Measurements from ENCODE around the gene FANCD2. TPM values are rescaled to one million over a fixed set of nuclear protein-coding genes. Genes with fewer than 3 reads are reported as not detected.

The FANCD2 gene
- total and polyA plus RNA-seq, 2 experiments from 2014 or later: 61.5 to 71.6 TPM

DNA sequence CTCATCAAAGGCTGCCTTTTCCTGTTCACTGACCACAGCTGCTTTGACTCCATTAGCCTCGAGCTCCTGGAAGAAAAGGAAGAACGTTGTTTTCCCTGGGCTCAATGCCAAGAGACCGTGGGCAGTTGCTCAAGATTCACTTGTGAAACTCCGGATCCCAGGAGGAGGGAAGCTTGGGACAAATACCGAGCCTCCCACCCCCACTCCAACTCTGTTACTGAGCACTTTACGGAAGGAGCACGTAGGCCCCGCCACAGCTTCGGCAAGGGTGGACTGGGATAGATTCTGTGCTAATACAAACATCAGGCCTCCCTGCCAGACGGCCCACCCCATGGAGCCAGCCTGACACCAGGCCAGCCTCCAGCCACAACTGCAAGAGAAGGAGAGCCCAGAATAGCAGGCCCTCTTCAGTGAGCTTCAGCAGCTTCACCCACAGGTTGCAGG, 10.8 kb upstream of the FANCD2 start (continued):
- TF ChIP-seq JUNB (IDR thresholded peaks at IDR 0.05; ENCODE audit: unreplicated experiment): no peak
- TF ChIP-seq EZH2phosphoT487 (IDR thresholded peaks at IDR 0.05; ENCODE audit: unreplicated experiment): no peak
- TF ChIP-seq ZNF331 (CRISPR knock-in tag; IDR thresholded peaks at IDR 0.05; ENCODE audit: low read depth): no peak

DNA sequence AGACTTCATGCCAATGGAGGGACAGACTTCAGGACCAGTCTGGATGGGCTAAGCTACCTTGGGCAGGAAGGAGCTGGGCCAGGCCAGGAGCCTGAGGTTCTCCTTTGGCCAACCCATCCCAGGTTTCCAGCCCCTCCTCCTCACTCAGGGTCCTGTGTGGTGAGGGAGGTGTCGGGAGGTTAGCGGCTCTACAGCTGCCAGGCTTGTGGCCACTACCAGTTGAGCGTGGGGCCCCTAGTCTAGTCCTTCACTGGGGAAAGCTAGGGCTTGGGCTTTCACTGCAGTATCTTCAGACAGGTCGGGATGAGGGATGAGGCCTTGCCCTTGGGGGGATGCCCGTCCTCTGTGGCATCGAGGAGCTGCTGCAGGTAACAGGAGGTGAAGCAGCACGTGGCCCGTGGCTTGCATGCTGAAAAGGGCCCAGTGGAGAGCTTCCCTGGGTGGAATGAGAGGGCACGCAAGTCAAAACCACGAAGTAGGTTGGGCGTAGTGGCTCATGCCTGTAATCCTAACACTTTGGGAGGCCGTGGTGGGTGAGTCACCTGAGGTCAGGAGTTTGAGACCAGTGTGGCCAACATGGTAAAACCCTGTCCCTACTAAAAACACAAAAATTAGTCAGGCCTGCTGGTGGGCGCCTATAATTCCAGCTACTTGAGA, 8.5 kb upstream of the FANCD2 start:
- no peaks in the 10 kb centered on the region for H3K36me3 ChIP-seq (ENCODE audit: insufficient read depth)
- H3K9me2 ChIP-seq (ENCODE audit: insufficient read depth): no peaks in the 10 kb centered on the region
- H3F3A ChIP-seq (replicated peaks; ENCODE audit: low read depth): no peaks in the 10 kb centered on the region
- DNase-seq (ENCODE audit: low spot score): no peak
- no peak overlapping the region for H3K4me3 ChIP-seq
- no peak overlapping the region for H3K4me2 ChIP-seq
- H4K20me1 ChIP-seq (replicated peaks; ENCODE audit: insufficient read depth): no peaks in the 10 kb centered on the region
- H3K4me1 ChIP-seq (ENCODE audit: insufficient read depth): no peaks in the 10 kb centered on the region
- H3K4me1 Mint-ChIP-seq: no peaks in the 10 kb centered on the region
- no peaks in the 10 kb centered on the region for H3K79me2 ChIP-seq (replicated peaks; ENCODE audit: insufficient read depth)
- H3K27ac ChIP-seq (ENCODE audit: low read depth): no peak overlapping the region
- H3K27ac Mint-ChIP-seq: no peak overlapping the region
- H3K36me3 Mint-ChIP-seq (ENCODE audit: low read depth): peaks cover 6% of the 10 kb centered on the region; the same call in 2 of the 3 replicates
- H3K27me3 ChIP-seq (ENCODE audit: insufficient read depth): no peaks in the 10 kb centered on the region
- H3K27me3 Mint-ChIP-seq (ENCODE audit: insufficient read depth, low read depth, poor library complexity): peaks cover 6% of the 10 kb centered on the region
- no peak for ATAC-seq
- H3K9me3 Mint-ChIP-seq: no peaks in the 10 kb centered on the region
- no peak overlapping the region for H2AFZ ChIP-seq
- no peak overlapping the region for H3K4me3 Mint-ChIP-seq
- no peak for TF ChIP-seq NANOG (IDR thresholded peaks at IDR 0.05; ENCODE audit: borderline replicate concordance)
- TF ChIP-seq ZNF331 (CRISPR knock-in tag; IDR thresholded peaks at IDR 0.05; ENCODE audit: low read depth): no peak
- TF ChIP-seq STAT1 (IDR thresholded peaks at IDR 0.05; ENCODE audit: unreplicated experiment): no peak
- TF ChIP-seq, protein P1, sequence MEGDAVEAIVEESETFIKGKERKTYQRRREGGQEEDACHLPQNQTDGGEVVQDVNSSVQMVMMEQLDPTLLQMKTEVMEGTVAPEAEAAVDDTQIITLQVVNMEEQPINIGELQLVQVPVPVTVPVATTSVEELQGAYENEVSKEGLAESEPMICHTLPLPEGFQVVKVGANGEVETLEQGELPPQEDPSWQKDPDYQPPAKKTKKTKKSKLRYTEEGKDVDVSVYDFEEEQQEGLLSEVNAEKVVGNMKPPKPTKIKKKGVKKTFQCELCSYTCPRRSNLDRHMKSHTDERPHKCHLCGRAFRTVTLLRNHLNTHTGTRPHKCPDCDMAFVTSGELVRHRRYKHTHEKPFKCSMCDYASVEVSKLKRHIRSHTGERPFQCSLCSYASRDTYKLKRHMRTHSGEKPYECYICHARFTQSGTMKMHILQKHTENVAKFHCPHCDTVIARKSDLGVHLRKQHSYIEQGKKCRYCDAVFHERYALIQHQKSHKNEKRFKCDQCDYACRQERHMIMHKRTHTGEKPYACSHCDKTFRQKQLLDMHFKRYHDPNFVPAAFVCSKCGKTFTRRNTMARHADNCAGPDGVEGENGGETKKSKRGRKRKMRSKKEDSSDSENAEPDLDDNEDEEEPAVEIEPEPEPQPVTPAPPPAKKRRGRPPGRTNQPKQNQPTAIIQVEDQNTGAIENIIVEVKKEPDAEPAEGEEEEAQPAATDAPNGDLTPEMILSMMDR (conservative IDR thresholded peaks at IDR 0.05; ENCODE audit: low read depth in 2 of 2): no peak
- no peak for TF ChIP-seq POLR2AphosphoS5 (IDR thresholded peaks at IDR 0.05; ENCODE audit: low read depth)
- TF ChIP-seq, protein P2, sequence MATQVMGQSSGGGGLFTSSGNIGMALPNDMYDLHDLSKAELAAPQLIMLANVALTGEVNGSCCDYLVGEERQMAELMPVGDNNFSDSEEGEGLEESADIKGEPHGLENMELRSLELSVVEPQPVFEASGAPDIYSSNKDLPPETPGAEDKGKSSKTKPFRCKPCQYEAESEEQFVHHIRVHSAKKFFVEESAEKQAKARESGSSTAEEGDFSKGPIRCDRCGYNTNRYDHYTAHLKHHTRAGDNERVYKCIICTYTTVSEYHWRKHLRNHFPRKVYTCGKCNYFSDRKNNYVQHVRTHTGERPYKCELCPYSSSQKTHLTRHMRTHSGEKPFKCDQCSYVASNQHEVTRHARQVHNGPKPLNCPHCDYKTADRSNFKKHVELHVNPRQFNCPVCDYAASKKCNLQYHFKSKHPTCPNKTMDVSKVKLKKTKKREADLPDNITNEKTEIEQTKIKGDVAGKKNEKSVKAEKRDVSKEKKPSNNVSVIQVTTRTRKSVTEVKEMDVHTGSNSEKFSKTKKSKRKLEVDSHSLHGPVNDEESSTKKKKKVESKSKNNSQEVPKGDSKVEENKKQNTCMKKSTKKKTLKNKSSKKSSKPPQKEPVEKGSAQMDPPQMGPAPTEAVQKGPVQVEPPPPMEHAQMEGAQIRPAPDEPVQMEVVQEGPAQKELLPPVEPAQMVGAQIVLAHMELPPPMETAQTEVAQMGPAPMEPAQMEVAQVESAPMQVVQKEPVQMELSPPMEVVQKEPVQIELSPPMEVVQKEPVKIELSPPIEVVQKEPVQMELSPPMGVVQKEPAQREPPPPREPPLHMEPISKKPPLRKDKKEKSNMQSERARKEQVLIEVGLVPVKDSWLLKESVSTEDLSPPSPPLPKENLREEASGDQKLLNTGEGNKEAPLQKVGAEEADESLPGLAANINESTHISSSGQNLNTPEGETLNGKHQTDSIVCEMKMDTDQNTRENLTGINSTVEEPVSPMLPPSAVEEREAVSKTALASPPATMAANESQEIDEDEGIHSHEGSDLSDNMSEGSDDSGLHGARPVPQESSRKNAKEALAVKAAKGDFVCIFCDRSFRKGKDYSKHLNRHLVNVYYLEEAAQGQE (IDR thresholded peaks at IDR 0.05; ENCODE audit: unreplicated experiment): no peak
- no peak for TF ChIP-seq EZH2phosphoT487 (IDR thresholded peaks at IDR 0.05; ENCODE audit: unreplicated experiment)
- TF ChIP-seq EZH2 (IDR thresholded peaks at IDR 0.05; ENCODE audit: low read depth, unreplicated experiment): no peak
- no peak for TF ChIP-seq JUNB (IDR thresholded peaks at IDR 0.05; ENCODE audit: unreplicated experiment)
- TF ChIP-seq, protein P3, sequence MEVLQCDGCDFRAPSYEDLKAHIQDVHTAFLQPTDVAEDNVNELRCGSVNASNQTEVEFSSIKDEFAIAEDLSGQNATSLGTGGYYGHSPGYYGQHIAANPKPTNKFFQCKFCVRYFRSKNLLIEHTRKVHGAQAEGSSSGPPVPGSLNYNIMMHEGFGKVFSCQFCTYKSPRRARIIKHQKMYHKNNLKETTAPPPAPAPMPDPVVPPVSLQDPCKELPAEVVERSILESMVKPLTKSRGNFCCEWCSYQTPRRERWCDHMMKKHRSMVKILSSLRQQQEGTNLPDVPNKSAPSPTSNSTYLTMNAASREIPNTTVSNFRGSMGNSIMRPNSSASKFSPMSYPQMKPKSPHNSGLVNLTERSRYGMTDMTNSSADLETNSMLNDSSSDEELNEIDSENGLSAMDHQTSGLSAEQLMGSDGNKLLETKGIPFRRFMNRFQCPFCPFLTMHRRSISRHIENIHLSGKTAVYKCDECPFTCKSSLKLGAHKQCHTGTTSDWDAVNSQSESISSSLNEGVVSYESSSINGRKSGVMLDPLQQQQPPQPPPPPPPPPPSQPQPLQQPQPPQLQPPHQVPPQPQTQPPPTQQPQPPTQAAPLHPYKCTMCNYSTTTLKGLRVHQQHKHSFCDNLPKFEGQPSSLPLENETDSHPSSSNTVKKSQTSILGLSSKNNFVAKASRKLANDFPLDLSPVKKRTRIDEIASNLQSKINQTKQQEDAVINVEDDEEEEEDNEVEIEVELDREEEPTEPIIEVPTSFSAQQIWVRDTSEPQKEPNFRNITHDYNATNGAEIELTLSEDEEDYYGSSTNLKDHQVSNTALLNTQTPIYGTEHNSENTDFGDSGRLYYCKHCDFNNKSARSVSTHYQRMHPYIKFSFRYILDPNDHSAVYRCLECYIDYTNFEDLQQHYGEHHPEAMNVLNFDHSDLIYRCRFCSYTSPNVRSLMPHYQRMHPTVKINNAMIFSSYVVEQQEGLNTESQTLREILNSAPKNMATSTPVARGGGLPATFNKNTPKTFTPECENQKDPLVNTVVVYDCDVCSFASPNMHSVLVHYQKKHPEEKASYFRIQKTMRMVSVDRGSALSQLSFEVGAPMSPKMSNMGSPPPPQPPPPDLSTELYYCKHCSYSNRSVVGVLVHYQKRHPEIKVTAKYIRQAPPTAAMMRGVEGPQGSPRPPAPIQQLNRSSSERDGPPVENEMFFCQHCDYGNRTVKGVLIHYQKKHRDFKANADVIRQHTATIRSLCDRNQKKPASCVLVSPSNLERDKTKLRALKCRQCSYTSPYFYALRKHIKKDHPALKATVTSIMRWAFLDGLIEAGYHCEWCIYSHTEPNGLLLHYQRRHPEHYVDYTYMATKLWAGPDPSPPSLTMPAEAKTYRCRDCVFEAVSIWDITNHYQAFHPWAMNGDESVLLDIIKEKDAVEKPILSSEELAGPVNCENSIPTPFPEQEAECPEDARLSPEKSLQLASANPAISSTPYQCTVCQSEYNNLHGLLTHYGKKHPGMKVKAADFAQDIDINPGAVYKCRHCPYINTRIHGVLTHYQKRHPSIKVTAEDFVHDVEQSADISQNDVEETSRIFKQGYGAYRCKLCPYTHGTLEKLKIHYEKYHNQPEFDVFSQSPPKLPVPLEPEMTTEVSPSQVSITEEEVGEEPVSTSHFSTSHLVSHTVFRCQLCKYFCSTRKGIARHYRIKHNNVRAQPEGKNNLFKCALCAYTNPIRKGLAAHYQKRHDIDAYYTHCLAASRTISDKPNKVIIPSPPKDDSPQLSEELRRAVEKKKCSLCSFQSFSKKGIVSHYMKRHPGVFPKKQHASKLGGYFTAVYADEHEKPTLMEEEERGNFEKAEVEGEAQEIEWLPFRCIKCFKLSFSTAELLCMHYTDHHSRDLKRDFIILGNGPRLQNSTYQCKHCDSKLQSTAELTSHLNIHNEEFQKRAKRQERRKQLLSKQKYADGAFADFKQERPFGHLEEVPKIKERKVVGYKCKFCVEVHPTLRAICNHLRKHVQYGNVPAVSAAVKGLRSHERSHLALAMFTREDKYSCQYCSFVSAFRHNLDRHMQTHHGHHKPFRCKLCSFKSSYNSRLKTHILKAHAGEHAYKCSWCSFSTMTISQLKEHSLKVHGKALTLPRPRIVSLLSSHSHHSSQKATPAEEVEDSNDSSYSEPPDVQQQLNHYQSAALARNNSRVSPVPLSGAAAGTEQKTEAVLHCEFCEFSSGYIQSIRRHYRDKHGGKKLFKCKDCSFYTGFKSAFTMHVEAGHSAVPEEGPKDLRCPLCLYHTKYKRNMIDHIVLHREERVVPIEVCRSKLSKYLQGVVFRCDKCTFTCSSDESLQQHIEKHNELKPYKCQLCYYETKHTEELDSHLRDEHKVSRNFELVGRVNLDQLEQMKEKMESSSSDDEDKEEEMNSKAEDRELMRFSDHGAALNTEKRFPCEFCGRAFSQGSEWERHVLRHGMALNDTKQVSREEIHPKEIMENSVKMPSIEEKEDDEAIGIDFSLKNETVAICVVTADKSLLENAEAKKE (CRISPR knock-in tag; IDR thresholded peaks at IDR 0.05): no peak
- TF ChIP-seq, protein P4, sequence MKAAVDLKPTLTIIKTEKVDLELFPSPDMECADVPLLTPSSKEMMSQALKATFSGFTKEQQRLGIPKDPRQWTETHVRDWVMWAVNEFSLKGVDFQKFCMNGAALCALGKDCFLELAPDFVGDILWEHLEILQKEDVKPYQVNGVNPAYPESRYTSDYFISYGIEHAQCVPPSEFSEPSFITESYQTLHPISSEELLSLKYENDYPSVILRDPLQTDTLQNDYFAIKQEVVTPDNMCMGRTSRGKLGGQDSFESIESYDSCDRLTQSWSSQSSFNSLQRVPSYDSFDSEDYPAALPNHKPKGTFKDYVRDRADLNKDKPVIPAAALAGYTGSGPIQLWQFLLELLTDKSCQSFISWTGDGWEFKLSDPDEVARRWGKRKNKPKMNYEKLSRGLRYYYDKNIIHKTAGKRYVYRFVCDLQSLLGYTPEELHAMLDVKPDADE (IDR thresholded peaks at IDR 0.05): no peak
- TF ChIP-seq ZNF114 (CRISPR knock-in tag; IDR thresholded peaks at IDR 0.05): no peak
